GM23248 (cell line): Measurements from ENCODE around the gene GP2.

ENCODE experiments used
- EZH2 ChIP-seq: fragments of 200-600 bp; sonication (generic); IDR thresholded peaks from 2 replicates; pipeline ENCODE4 v1.6.1; 2018; ENCODE audit warnings: antibody characterized with exemption, mild to moderate bottlenecking; ENCODE audit not compliant: insufficient read depth, poor library complexity, severe bottlenecking
- EZH2phosphoT487 ChIP-seq: fragments of 200-600 bp; sonication (generic); IDR thresholded peaks from 2 replicates; pipeline ENCODE4 v1.6.1; 2018; ENCODE audit warnings: antibody characterized with exemption, moderate library complexity, mild to moderate bottlenecking, low read depth; ENCODE audit not compliant: insufficient read depth

GRCh38 chr16:20326321-20326720 is 992 bp downstream of the GP2 start:
- TF ChIP-seq EZH2phosphoT487 (no peak), EZH2 (no peak)
